Neutrophil (primary cell): ENCODE measurements around the gene LRRC27.

Source experiments
- H3K27ac ChIP-seq: fragments of 200-600 bp; sonication (generic); 2 replicates; pipeline ENCODE4 v1.5.1; 2016; ENCODE audit warnings: mild to moderate bottlenecking, moderate library complexity
- H3K27me3 ChIP-seq: fragments of 200-600 bp; sonication (generic); 2 replicates; pipeline ENCODE4 v1.6.0; 2016; ENCODE audit warnings: mild to moderate bottlenecking
- H3K36me3 ChIP-seq: fragments of 200-600 bp; sonication (generic); 2 replicates; pipeline ENCODE4 v1.5.1; 2017
- H3K4me1 ChIP-seq, 2 experiments: fragments of 200-600 bp in 1 of 2; sonication (generic) in 1 of 2; 1 replicate in 1 of 2; 2 replicates in 1 of 2; pipeline versions ENCODE4 v1.5.1 to v1.6.1; 2013 to 2016; ENCODE audit warnings: low read depth in 1 of 2, low read length in 1 of 2, mild to moderate bottlenecking in 1 of 2, moderate library complexity in 1 of 2; ENCODE audit not compliant: control insufficient read depth in 1 of 2, insufficient read depth in 1 of 2
- H3K4me3 ChIP-seq, 2 experiments: fragments of 200-600 bp in 1 of 2; sonication (generic) in 1 of 2; 1 replicate in 1 of 2; 2 replicates in 1 of 2; pipeline ENCODE4 v1.5.1; 2013 to 2016; ENCODE audit warnings: low read depth in 1 of 2, low read length in 1 of 2, mild to moderate bottlenecking in 1 of 2, moderate library complexity in 1 of 2
- H3K9me3 ChIP-seq: fragments of 200-600 bp; sonication (generic); 2 replicates; pipeline ENCODE4 v1.5.1; 2016
- TF ChIP-seq, protein P1 (sequence below): fragments of 200-600 bp; sonication (generic); IDR thresholded peaks from 2 replicates; pipeline ENCODE4 v1.5.1; 2016; ENCODE audit warnings: antibody characterized with exemption

LRRC27 gene

DNA sequence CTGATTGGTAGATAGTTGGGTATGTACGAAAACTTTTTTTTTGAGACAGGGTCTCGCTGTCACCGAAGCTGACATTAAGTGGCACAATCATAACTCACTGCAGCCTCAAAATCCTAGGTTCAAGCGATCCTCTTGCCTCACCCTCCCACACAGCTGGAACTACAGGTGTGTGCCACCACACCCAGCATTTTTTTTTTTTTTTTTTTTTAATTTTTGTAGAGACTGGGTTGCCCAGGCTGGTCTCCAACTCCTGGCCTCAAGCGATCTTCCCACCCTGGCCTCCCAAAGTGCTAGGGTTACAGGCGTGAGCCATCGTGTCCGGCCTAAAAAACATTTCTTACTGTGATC is 1.5 kb upstream of the LRRC27 start:
- Histone ChIP-seq H3K27me3 (no peaks in the 10 kb centered on the region), H3K27ac (peak overlapping the region; percentile 71), H3K4me3 (peak overlapping the region; percentile 62 to 92), H3K36me3 (no peaks in the 10 kb centered on the region), H3K4me1 (peaks cover 36% of the 10 kb centered on the region in 2 experiments), H3K9me3 (no peaks in the 10 kb centered on the region)
- TF ChIP-seq, protein P1, sequence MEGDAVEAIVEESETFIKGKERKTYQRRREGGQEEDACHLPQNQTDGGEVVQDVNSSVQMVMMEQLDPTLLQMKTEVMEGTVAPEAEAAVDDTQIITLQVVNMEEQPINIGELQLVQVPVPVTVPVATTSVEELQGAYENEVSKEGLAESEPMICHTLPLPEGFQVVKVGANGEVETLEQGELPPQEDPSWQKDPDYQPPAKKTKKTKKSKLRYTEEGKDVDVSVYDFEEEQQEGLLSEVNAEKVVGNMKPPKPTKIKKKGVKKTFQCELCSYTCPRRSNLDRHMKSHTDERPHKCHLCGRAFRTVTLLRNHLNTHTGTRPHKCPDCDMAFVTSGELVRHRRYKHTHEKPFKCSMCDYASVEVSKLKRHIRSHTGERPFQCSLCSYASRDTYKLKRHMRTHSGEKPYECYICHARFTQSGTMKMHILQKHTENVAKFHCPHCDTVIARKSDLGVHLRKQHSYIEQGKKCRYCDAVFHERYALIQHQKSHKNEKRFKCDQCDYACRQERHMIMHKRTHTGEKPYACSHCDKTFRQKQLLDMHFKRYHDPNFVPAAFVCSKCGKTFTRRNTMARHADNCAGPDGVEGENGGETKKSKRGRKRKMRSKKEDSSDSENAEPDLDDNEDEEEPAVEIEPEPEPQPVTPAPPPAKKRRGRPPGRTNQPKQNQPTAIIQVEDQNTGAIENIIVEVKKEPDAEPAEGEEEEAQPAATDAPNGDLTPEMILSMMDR: no peak

DNA sequence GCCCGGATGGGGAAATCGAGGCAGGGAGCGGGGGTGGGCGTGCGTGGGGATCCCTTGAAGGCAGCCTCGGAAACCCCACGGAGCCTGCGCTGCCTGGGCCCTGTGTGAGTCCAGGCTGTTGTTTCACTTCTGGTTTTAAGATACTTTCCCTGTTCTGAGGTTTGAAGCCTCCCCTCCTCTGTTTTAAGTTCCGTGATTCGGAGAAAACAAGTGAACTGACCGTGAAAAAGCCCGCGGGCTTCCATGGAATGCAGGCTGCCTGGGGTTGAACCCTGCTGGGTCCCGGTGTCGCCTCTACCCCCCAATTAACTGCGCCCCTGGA is 401 bp downstream of the LRRC27 start:
- Histone ChIP-seq H3K4me3 (peak overlapping the region; percentile 62 to 92), H3K27me3 (no peaks in the 10 kb centered on the region), H3K27ac (peak overlapping the region; percentile 78), H3K36me3 (no peaks in the 10 kb centered on the region), H3K9me3 (no peaks in the 10 kb centered on the region), H3K4me1 (peaks cover 53 to 54% of the 10 kb centered on the region in 2 experiments)
- TF ChIP-seq, protein P1: no peak

DNA sequence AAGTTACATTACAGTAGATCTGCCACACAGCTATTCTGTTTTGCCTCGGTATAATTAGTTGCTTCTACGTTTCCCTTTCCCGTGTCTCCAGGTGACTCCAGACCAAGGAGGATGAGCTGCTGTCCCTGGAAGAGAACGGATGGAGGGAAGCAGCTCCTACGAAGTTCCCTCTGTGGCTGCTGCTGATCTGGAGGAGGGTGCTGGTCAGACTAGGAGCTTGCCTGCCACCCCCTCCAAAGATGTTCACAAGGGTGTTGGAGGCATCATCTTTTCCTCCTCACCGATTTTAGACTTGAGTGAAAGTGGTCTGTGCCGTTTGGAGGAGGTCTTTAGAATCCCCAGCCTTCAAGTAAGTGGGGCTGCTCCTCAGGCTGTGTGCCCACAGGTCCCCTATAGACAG is 1.4 kb downstream of the LRRC27 start:
- no peaks in the 10 kb centered on the region for H3K27me3 ChIP-seq
- H3K4me3 ChIP-seq: no peak overlapping the region
- peaks cover 53 to 54% of the 10 kb centered on the region in 2 experiments for H3K4me1 ChIP-seq
- no peaks in the 10 kb centered on the region for H3K9me3 ChIP-seq
- no peaks in the 10 kb centered on the region for H3K36me3 ChIP-seq
- H3K27ac ChIP-seq: no peak overlapping the region
- TF ChIP-seq, protein P1: no peak

DNA sequence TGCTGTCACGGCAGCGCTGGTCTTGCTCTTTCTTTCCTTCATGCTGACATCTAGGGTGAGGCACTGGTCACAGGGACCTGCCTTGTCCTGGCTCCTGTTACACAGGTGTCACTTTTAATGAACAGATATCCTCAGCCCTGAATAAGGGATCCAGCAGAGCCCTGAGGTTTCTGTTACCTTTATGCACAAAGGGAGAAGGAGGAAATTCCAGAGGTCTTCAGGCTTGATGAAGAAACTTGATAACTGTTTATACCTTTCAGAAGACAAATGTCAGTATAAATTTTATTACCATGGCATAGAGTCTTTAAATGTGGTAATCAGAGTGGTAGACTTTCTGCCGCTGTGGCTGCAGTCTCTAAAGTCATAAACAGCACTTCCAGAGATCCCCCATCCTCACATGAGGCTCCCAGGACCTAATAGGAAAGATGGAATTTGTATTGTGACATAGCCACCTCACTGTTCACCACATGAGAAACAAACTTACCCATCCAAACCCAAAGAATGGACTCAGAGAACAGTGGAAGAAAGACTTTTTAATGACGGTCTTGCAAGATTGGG is 2.7 kb downstream of the LRRC27 start:
- no peak overlapping the region for H3K27ac ChIP-seq
- H3K4me1 ChIP-seq: peaks cover 48 to 51% of the 10 kb centered on the region in 2 experiments
- H3K9me3 ChIP-seq: no peaks in the 10 kb centered on the region
- no peak overlapping the region for H3K4me3 ChIP-seq
- TF ChIP-seq, protein P1: no peak
- H3K36me3 ChIP-seq: no peaks in the 10 kb centered on the region
- no peaks in the 10 kb centered on the region for H3K27me3 ChIP-seq

DNA sequence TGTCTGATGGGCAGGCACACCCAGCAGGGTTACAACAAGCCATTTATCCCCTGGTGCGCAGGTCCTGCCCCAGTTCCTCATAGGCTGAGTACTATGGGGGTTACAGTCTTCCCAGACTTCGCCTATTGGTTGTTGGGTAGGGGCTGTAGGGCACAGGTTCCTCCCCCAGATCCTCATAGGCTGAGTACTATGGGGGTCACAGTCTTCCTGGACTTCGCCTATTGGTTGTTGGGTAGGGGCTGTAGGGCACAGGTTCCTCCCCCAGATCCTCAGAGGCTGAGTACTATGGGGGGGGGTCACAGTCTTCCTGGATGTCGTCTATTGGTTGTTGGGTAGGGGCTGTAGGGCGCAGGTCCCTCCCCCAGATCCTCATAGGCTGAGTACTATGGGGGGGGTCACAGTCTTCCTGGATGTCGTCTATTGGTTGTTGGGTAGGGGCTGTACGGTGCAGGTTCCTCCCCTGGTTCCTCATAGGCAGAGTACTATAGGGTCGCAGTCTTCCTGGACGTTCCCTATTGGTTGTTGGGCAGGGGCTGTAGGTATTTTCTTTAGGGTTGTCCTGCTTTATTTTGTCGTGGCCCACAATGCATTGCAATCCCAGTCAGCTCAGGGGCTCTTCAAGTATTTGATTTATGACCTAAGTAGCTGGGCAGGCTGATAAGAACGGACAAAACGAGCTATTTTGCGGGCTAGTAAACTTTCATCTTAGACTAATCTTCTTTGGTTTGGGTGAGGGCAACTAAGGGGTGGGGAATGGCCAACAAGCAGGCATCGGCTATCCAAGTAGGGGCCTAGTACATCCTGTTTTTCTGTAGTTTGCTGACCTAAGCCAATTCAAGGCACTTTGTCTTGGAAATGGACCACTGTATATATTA is 3.4 kb downstream of the LRRC27 start:
- Histone ChIP-seq H3K4me3 (no peak overlapping the region), H3K27me3 (no peaks in the 10 kb centered on the region), H3K27ac (no peak overlapping the region), H3K36me3 (no peaks in the 10 kb centered on the region), H3K4me1 (peaks cover 41 to 44% of the 10 kb centered on the region in 2 experiments), H3K9me3 (no peaks in the 10 kb centered on the region)
- TF ChIP-seq, protein P1: no peak
